Subcutaneous preadipocyte (primary cell): ENCODE data around the gene CHEK1. TPM values are rescaled to one million over a fixed set of nuclear protein-coding genes. Genes with fewer than 3 reads are reported as not detected.
A peak's percentile ranks its signal among the peaks of the same experiment; 100 is the strongest.

Experiments used
- small RNA-seq: library from RNA; depleted of rRNA; stranded (forward); fragments of <200 nt; gene quantifications from one replicate; pipeline ENCODE3, GENCODE V24; 2012
- total RNA-seq: library from RNA; depleted of rRNA; stranded (reverse); fragments of >200 nt; gene quantifications from 2 replicates; pipeline ENCODE4 v1.2.3, GENCODE V29; 2012

Gene CHEK1
- 36.0 and 45.9 TPM in 2 replicates for total RNA-seq

GRCh38 chr11:125624756-125625213 lies at the start of gene CHEK1:
TSS of gene CHEK1 (plus strand) at chr11:125625163. CDS start at chr11:125626769, 1,606 bp downstream.

GRCh38 chr11:125592305-125593113 lies 32.5 kb upstream of the CHEK1 start, which contains the start of gene STT3A:
TSS of gene STT3A (plus strand) at chr11:125592852. CDS start at chr11:125595916, 3,064 bp downstream.

GRCh38 chr11:125680747-125681146 lies 55.8 kb downstream of the CHEK1 start, which contains the start of gene ACRV1:
TSS of gene ACRV1 (minus strand) at chr11:125680847. CDS start at chr11:125680780, 67 bp downstream.

Small RNAs within 50 kb of the gene (small RNA-seq; reads per million reads assigned to genes)
- 0.44 reads per million, percentile 24 among the genes with 10 or more reads in this experiment for gene RNU2-35P

Other genes with a start within 250 kb of the CHEK1 start
- gene FEZ1, start 128.9 kb upstream of the CHEK1 start, total RNA-seq = 46.5 and 51.8 TPM in 2 replicates
- 90.4 and 106 TPM in 2 replicates for gene EI24, start 55.7 kb upstream of the CHEK1 start, total RNA-seq
- 219 and 293 TPM in 2 replicates for gene STT3A, start 32.3 kb upstream of the CHEK1 start, total RNA-seq
- gene ACRV1, start 55.7 kb downstream of the CHEK1 start, total RNA-seq = not detected in 2 replicates
- not detected in 2 replicates for gene PATE1, start 121.1 kb downstream of the CHEK1 start, total RNA-seq
- gene PATE2, start 153.7 kb downstream of the CHEK1 start, total RNA-seq = 0.20 and 0.37 TPM in 2 replicates
- gene PATE3, start 163.0 kb downstream of the CHEK1 start, total RNA-seq = not detected in 2 replicates
- not detected in 2 replicates for gene PATE4, start 208.2 kb downstream of the CHEK1 start, total RNA-seq